ENCODE measurements around the gene DHRS7B. TPM values are rescaled to one million over a fixed set of nuclear protein-coding genes. Genes with fewer than 3 reads are reported as not detected.

Gene DHRS7B
- total and polyA plus RNA-seq, 2 donors (not counting 1 experiment from before 2014, with no cell fraction given) = 15.5 to 21.5 TPM

DNA sequence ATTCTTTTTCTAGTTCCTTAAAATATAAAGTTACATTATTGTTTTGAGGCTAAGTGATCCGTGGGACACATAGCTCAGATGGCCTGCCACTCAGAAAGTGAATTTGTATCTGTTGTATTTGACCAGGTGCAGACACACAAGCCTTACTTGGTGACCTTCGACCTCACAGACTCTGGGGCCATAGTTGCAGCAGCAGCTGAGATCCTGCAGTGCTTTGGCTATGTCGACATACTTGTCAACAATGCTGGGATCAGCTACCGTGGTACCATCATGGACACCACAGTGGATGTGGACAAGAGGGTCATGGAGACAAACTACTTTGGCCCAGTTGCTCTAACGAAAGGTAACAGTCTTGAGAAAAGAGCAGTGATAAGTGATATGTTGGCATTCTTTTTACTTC lies 56.7 kb downstream of the DHRS7B start:
- no peaks in the 10 kb centered on the region for H3K79me2 ChIP-seq (ENCODE audit: control insufficient read depth, insufficient read depth, low read length)
- no peak overlapping the region for H3K4me3 ChIP-seq (replicated peaks in 1 of 4; ENCODE audit: control extremely low read depth in 1 of 4, insufficient read depth in 1 of 4, low read depth in 3 of 4, low read length in 4 of 4)
- no peaks in the 10 kb centered on the region for H3K36me3 ChIP-seq (ENCODE audit: control insufficient read depth, insufficient read depth, low read length)
- no peak for TF ChIP-seq EZH2 (IDR thresholded peaks at IDR 0.05; ENCODE audit: low read length, missing control alignments)
- TF ChIP-seq, protein P1, sequence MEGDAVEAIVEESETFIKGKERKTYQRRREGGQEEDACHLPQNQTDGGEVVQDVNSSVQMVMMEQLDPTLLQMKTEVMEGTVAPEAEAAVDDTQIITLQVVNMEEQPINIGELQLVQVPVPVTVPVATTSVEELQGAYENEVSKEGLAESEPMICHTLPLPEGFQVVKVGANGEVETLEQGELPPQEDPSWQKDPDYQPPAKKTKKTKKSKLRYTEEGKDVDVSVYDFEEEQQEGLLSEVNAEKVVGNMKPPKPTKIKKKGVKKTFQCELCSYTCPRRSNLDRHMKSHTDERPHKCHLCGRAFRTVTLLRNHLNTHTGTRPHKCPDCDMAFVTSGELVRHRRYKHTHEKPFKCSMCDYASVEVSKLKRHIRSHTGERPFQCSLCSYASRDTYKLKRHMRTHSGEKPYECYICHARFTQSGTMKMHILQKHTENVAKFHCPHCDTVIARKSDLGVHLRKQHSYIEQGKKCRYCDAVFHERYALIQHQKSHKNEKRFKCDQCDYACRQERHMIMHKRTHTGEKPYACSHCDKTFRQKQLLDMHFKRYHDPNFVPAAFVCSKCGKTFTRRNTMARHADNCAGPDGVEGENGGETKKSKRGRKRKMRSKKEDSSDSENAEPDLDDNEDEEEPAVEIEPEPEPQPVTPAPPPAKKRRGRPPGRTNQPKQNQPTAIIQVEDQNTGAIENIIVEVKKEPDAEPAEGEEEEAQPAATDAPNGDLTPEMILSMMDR (conservative IDR thresholded peaks at IDR 0.05 in 1 of 2, IDR thresholded peaks at IDR 0.05 in 1 of 2; ENCODE audit: low read depth in 1 of 2, low read length in 2 of 2) = no peak
- H4K20me1 ChIP-seq (ENCODE audit: control insufficient read depth, extremely low read depth, insufficient read depth, low read length) = no peaks in the 10 kb centered on the region
- H3K27me3 ChIP-seq (ENCODE audit: control insufficient read depth, insufficient read depth, low read length) = no peaks in the 10 kb centered on the region
- H3K4me1 ChIP-seq (ENCODE audit: control insufficient read depth, extremely low read depth, insufficient read depth, low read length) = no peaks in the 10 kb centered on the region
- no peak for DNase-seq (ENCODE audit: low read depth in 2 of 2)
- no peak overlapping the region for H3K27ac ChIP-seq (ENCODE audit: insufficient read depth, low read length)
- H3K9me3 ChIP-seq (ENCODE audit: control insufficient read depth, insufficient read depth, low read depth, low read length) = no peaks in the 10 kb centered on the region
- H3K9ac ChIP-seq (ENCODE audit: insufficient read depth, low read length) = no peak overlapping the region
- H3K4me2 ChIP-seq (ENCODE audit: extremely low read depth, insufficient read depth, low read length) = no peak overlapping the region
- H2AFZ ChIP-seq (ENCODE audit: low read length) = no peak overlapping the region

- Histone ChIP-seq H3K9ac (ENCODE audit: insufficient read depth, low read length) (no peak overlapping the region), H3K4me1 (ENCODE audit: control insufficient read depth, extremely low read depth, insufficient read depth, low read length) (no peaks in the 10 kb centered on the region), H2AFZ (ENCODE audit: low read length) (no peak overlapping the region)
These were observed 57.8 kb downstream of the DHRS7B start for GRCh38 chr17:21184570-21184969.

DNA sequence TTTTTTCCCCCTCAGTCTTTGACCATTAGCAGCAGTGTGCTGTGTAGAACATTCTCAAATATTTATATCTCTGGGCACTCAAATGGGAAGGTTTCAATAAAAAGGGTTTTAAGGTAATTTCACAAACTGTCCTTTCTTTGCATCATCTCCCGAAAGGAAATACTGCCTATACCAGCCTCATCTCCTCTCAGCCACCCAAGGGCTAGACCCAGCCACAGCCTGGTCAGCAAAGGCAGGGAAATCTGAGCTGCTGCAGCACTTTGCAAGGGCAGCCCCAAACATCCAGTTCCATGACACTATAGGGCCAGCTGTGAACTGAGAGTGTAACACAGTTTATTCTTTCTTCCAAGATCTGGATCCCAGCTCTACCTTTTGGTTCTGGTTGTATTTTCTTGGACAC lies 58.3 kb downstream of the DHRS7B start:
- Histone ChIP-seq H3K27ac (ENCODE audit: insufficient read depth, low read length) (no peak overlapping the region), H3K9ac (ENCODE audit: insufficient read depth, low read length) (no peak overlapping the region), H3K36me3 (ENCODE audit: control insufficient read depth, insufficient read depth, low read length) (peaks cover 2% of the 10 kb centered on the region), H2AFZ (ENCODE audit: low read length) (no peak overlapping the region), H3K4me1 (ENCODE audit: control insufficient read depth, extremely low read depth, insufficient read depth, low read length) (no peaks in the 10 kb centered on the region), H4K20me1 (ENCODE audit: control insufficient read depth, extremely low read depth, insufficient read depth, low read length) (no peaks in the 10 kb centered on the region), H3K79me2 (ENCODE audit: control insufficient read depth, insufficient read depth, low read length) (no peaks in the 10 kb centered on the region), H3K9me3 (ENCODE audit: control insufficient read depth, insufficient read depth, low read depth, low read length) (no peaks in the 10 kb centered on the region), H3K4me2 (ENCODE audit: extremely low read depth, insufficient read depth, low read length) (no peak overlapping the region), H3K27me3 (ENCODE audit: control insufficient read depth, insufficient read depth, low read length) (no peaks in the 10 kb centered on the region), H3K4me3 (replicated peaks in 1 of 4; ENCODE audit: control extremely low read depth in 1 of 4, insufficient read depth in 1 of 4, low read depth in 3 of 4, low read length in 4 of 4) (no peak overlapping the region)
- peak in 1 of 2 donors; percentile 41 for DNase-seq (ENCODE audit: low read depth in 2 of 2)
- no peak for TF ChIP-seq EZH2 (IDR thresholded peaks at IDR 0.05; ENCODE audit: low read length, missing control alignments)
- TF ChIP-seq, protein P1 (conservative IDR thresholded peaks at IDR 0.05 in 1 of 2, IDR thresholded peaks at IDR 0.05 in 1 of 2; ENCODE audit: low read depth in 1 of 2, low read length in 2 of 2) = no peak

More at GRCh38 chr17:21184570-21184969, 57.8 kb downstream of the DHRS7B start:
- H4K20me1 ChIP-seq (ENCODE audit: control insufficient read depth, extremely low read depth, insufficient read depth, low read length) = no peaks in the 10 kb centered on the region
- no peak overlapping the region for H3K27ac ChIP-seq (ENCODE audit: insufficient read depth, low read length)
- H3K4me3 ChIP-seq (replicated peaks in 1 of 4; ENCODE audit: control extremely low read depth in 1 of 4, insufficient read depth in 1 of 4, low read depth in 3 of 4, low read length in 4 of 4) = no peak overlapping the region
- H3K27me3 ChIP-seq (ENCODE audit: control insufficient read depth, insufficient read depth, low read length) = no peaks in the 10 kb centered on the region
- H3K9me3 ChIP-seq (ENCODE audit: control insufficient read depth, insufficient read depth, low read depth, low read length) = no peaks in the 10 kb centered on the region
- H3K36me3 ChIP-seq (ENCODE audit: control insufficient read depth, insufficient read depth, low read length) = peaks cover 2% of the 10 kb centered on the region
- DNase-seq (ENCODE audit: low read depth in 2 of 2) = no peak
- TF ChIP-seq EZH2 (IDR thresholded peaks at IDR 0.05; ENCODE audit: low read length, missing control alignments) = no peak
- TF ChIP-seq, protein P1 (conservative IDR thresholded peaks at IDR 0.05 in 1 of 2, IDR thresholded peaks at IDR 0.05 in 1 of 2; ENCODE audit: low read depth in 1 of 2, low read length in 2 of 2) = no peak
- no peaks in the 10 kb centered on the region for H3K79me2 ChIP-seq (ENCODE audit: control insufficient read depth, insufficient read depth, low read length)
- no peak overlapping the region for H3K4me2 ChIP-seq (ENCODE audit: extremely low read depth, insufficient read depth, low read length)
